HL-60/S4 treated with phorbol 12-myristate 13-acetate at 8.2 ng/mL for 4 days and 3 days (cell line): ENCODE data around the gene VCX3B.
"Not testable (repeated sequence)": the region's sequence is repeated elsewhere in the genome, so short reads cannot be mapped to it uniquely, and the experiment has no call there.

Source experiments
- in situ Hi-C: fragments of 300-500 bp; cut with MboI; formaldehyde crosslinking; loops from 2 replicates; pipeline ENCODE4 v1.15.0; 2022; ENCODE audit warnings: low sequenced_read_pairs

Gene VCX3B

DNA sequence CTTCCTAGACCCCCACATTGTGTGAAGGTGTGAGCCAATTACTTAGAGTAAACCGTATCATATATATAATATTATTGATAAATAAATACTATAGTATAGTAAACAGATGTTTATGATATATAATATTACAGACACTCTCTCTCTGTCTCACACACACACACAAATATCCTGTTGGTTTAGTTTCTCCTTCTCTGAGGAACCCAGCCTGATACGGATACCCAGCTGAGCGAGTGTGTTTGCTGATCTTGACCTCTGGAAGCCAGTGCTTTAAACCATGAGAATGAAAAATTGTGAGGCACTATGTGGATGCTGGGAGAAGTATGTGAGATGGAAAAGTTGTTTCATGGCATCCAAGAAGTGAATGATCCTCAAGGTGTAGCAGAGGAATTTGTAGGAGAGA is at the start of gene VCX3B:
Gene VCX3B, plus strand, starts transcription at position 301 of the 400 bp plus-strand sequence. CDS start 621 bp downstream, outside the sequence.
- in situ Hi-C loops: not testable (repeated sequence)

- in situ Hi-C loops: no loop called here
Observed at GRCh38 chrX:8418301-8418700, 46.3 kb upstream of the VCX3B start.

DNA sequence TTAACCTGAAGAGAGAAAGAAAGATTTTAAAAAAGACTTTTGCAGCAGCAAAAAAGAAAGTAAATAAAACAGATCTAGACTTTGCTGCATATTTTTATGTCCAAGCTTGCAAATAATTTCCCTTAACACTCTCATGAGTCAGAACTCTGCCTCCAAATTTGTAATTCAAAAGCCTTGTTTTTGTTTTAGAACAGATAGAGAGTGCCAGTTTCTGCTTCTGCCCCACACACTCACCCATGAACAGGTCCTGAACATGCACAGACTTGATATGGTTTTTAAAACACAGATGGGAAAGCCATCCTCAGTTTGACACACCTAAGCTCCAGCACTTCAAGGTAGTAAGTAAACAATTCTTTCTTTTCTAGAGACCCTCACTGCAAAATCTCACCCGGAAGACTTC is 39.7 kb upstream of the VCX3B start:
- in situ Hi-C loops: no loop called here

DNA sequence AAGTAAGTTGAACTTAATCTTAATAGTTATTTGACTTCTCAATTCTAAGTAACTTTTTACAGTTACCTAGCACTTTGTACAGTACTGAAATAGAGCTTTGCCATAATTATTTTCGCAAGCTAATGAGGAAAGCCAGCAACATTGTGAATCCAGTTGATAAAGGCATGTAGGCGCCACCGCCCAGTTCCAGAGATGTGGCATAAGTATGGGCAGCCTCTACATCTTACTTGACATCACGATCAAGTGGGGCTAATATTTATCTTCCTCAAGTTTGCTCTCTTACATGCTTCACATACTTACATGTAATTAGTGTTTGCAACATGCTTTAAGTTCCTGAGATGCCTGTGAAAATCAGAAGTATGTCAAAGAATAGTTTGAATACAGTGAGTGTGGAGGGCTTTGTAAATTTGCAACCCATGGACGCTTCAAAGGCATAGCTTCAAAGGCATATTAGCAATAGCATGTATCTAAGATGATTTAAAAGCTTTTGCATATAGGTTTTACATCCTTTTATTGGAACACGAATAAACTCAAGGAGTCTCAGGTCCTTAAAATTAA is 34.9 kb upstream of the VCX3B start:
- in situ Hi-C loops: no loop called here

DNA sequence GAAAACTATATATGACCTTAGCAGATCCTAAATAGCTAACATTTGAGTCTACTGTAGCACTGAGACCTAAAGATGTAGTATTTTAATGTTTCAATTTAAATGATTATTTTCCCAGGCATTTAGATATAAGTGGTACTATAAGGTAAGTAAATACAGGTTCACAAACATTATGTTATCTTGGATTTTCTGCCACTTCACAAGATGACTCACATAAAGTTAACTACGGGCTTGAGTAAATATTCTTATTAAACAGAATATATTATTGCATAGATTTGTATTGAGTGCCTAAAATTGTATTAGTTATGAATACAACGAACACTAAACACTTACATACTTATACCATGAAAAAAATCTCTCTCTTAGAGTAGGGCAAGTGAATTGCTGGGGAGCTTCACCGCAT is 34.2 kb upstream of the VCX3B start:
- in situ Hi-C loops: no loop called here

DNA sequence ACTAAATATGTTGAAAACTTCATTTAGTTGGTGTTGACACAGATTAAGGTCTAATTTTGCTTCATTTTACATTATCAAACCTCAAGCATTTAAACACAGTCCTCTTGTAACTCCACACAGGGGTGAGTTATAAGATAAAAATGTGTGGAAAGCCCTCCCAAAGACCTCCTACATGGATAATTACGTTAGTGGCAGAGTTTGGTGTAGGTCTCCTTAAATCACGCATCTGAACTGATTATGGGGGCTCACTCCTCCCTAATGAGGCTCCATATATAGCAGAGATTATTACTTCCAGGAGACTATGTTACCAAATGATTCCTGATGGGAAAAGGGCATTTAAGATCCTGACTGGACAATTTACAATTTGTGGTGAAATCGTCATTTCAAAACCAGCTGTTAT is 32.2 kb upstream of the VCX3B start:
- in situ Hi-C loops: no loop called here

DNA sequence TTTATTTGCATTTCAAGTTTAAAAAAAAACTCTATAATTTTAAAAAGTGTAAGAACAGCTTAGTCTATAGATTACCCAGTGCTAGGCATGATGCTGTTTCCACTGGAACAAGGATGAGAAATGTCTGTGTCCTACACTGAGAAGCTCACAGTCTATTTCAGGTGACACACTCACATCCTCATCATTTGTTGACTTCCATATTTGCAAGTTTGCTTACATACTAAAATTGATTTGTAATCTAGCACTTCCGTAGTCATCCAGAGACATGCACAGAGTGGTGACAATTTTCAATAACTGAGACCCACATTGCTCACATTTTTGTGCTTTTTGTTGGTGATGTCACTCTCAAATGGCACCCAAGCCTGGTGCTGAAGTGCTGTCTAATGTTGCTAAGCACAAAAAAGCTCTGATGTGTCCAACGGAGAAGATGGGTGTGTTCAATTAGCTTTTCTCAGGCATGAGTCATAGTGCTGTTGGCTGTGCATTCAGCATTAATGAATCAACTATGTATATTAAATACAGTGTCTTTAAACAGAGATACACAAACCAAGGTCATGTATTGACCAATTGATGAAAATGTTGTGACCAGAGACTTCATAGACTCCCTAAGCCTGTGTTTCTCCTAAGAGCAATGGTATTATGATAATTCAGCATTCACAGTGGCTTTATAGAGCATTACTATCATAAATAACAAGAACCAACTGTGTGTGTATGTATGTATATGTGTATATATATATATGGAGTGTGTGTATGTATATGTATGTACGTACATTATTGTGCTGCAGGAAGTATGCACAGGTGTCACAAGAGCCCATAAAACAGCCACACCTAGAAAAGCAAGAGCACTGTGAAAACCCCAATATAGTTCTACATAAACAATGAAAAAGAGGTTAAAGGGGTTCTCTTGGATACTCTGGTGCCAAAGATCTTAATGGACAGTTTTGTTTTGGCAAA is 31.2 kb upstream of the VCX3B start:
- in situ Hi-C loops: no loop called here

GRCh38 chrX:8447368-8447767 is 17.3 kb upstream of the VCX3B start:
- in situ Hi-C loops: no loop called here

DNA sequence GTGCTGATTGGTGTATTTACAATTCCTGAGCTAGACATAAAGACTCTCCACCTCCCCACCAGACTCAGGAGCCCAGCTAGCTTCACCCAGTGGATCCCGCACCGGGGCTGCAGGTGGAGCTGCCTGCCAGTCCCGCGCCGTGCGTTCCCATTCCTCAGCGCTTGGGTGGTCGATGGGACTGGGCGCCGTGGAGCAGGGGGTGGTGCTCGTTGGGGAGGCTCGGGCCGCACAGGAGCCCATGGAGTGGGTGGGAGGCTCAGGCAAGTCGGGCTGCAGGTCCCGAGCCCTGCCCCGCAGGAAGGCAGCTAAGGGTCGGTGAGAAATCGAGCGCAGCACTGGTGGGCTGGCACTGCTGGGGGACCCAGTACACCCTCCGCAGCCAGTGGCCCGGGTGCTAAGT is 12.3 kb upstream of the VCX3B start:
- in situ Hi-C loops: not testable (repeated sequence)

GRCh38 chrX:8453611-8454010 is 11.0 kb upstream of the VCX3B start:
- in situ Hi-C loops: no loop called here

DNA sequence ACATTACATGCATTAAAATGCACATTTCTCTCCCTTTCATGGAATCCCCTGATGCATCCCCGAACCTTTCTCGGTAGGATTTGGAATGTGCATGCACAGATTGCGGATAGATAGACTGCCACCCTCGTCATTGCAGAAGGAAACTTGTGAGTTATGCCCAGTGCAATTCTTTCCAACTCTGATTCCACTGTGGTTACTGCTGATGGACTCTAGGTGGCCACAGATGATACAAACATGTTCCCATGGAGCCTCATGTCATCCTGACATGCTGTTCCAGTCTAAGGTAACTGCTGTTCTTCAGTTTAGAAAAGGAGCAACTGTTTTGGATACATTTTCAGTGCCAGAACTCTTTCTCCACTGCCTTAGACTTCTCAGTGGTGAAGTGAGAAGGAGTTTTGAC is 9.1 kb upstream of the VCX3B start:
- in situ Hi-C loops: no loop called here

- in situ Hi-C loops: no loop called here
Observed at GRCh38 chrX:8462488-8462887, 2.1 kb upstream of the VCX3B start.

- in situ Hi-C loops: no loop called here
Observed at GRCh38 chrX:8484360-8484949, 19.8 kb downstream of the VCX3B start.

DNA sequence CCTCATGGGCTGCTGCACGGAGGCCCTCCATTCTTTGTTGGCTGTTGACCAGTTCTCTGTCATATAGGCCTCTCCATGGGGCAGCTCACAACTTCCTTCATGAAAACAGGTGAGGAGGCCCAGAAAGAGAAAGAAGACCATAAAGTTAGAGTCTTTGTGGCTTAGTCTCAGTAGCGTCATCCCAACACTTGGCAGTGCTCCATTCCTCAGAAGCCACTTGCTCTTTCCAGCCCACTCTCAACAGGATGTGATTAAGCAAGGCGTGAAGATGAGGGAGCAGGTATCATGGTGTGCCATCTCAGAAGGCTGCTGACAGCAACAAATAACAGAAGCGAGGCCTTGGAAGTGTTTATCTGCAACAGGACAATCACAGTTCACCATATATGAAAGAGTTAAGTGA is 30.4 kb downstream of the VCX3B start:
- in situ Hi-C loops: not testable (repeated sequence)

- in situ Hi-C loops: no loop called here
Observed at GRCh38 chrX:8500203-8500602, 35.6 kb downstream of the VCX3B start.

DNA sequence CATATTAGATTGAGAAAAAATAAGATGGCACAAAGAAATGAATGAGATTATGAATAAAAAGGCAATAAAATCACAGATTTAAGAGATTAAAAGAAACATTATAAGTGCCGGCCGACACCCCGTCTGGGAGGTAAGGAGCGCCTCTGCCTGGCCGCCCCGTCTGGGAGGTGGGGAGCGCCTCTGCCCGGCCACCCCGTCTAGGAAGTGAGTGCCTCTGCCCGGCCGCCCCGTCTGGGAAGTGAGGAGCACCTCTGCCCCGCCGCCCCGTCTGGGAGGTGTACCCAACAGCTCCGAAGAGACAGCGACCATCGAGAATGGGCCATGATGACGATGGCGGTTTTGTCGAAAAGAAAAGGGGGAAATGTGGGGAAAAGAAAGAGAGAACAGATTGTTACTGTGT is 37.5 kb downstream of the VCX3B start:
- in situ Hi-C loops: not testable (repeated sequence)

GRCh38 chrX:8504451-8504850 is 39.8 kb downstream of the VCX3B start:
- in situ Hi-C loops: no loop called here
